ENCODE results near the gene ITPR1.

DNA sequence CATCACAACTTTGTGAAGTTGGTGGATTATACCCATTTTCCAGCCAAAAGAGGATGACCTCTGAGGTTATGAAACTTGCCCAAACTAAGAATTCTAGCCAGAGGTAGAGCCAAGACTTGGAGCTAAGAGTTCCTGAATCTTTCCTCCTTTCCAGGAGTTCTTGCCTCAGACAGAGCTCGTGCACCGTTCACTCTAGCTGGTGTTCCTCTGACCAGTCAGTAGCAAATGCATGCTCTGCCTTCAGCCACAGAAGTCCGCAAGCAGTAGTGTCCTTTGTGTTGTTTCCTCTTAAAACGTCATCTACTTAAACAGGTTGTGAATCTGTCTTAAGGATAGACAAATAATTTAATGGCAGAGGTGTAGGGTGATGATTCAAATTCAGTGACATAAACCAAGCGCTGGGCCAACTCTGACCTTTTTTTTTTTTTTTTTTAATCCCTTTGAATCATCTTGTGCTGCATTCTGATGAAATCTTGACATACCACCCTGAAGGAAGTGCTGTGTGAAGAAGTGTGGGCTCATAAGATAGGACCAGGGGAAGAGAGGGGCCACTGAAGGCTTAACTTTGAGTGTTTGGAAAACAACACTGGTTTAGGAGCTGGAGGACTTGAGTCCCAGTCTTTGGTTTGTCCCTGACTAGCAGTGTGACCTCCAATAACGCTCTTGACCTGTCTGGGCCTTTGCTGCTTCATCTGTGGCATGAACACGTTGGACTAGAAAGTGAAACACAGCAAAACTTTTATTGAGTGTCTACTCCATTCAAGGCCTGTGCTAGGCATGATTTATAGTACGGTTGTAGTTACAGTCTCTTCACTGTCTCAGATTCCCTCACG lies 53.4 kb downstream of the ITPR1 start:
- TF ChIP-seq, protein P1, sequence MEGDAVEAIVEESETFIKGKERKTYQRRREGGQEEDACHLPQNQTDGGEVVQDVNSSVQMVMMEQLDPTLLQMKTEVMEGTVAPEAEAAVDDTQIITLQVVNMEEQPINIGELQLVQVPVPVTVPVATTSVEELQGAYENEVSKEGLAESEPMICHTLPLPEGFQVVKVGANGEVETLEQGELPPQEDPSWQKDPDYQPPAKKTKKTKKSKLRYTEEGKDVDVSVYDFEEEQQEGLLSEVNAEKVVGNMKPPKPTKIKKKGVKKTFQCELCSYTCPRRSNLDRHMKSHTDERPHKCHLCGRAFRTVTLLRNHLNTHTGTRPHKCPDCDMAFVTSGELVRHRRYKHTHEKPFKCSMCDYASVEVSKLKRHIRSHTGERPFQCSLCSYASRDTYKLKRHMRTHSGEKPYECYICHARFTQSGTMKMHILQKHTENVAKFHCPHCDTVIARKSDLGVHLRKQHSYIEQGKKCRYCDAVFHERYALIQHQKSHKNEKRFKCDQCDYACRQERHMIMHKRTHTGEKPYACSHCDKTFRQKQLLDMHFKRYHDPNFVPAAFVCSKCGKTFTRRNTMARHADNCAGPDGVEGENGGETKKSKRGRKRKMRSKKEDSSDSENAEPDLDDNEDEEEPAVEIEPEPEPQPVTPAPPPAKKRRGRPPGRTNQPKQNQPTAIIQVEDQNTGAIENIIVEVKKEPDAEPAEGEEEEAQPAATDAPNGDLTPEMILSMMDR (IDR thresholded peaks at IDR 0.05), result no peak
- TF ChIP-seq POLR2A (IDR thresholded peaks at IDR 0.05), result no peak
